ENCODE data around the gene PARD3B. TPM values are rescaled to one million over a fixed set of nuclear protein-coding genes. Genes with fewer than 3 reads are reported as not detected.

PARD3B gene
- total RNA-seq, 1 experiment from 2014 or later: 2.0 TPM

- H3K27ac ChIP-seq (ENCODE audit: low read depth, low read length): no peak overlapping the region
- intact Hi-C loops (cut with micrococcal nuclease): no loop called here
- no peak overlapping the region for H2AFZ ChIP-seq (ENCODE audit: low read depth, low read length, poor library complexity, severe bottlenecking)
- no peak for ATAC-seq
- POLR2A ChIA-PET: no interaction called here
- DNase-seq (ENCODE audit: low read depth, low spot score): no peak
- no TSS peak for BruUV-seq (replicated peaks)
- CTCF ChIA-PET: no interaction called here
- H3K79me2 ChIP-seq (ENCODE audit: insufficient read depth, low read length): no peaks in the 10 kb centered on the region
- no peak for TF ChIP-seq EZH2phosphoT487 (IDR thresholded peaks at IDR 0.05; ENCODE audit: borderline replicate concordance)
- TF ChIP-seq ZNF274 (IDR thresholded peaks at IDR 0.05; ENCODE audit: low read depth, low read length): no peak
- no peak for TF ChIP-seq ZBTB33 (IDR thresholded peaks at IDR 0.05; ENCODE audit: extremely low read depth, insufficient replicate concordance, low read length)
- TF ChIP-seq JUND (IDR thresholded peaks at IDR 0.05): no peak
- no peak for TF ChIP-seq EZH2 (IDR thresholded peaks at IDR 0.05)
- no peak for TF ChIP-seq ELF1 (IDR thresholded peaks at IDR 0.05; ENCODE audit: borderline replicate concordance, low read depth)
- TF ChIP-seq RAD21 (IDR thresholded peaks at IDR 0.05; ENCODE audit: low read depth): no peak
- no peak for TF ChIP-seq CTCF (IDR thresholded peaks at IDR 0.05 in 2 of 3, conservative IDR thresholded peaks at IDR 0.05 in 1 of 3; ENCODE audit: borderline replicate concordance in 1 of 3, insufficient read depth in 1 of 3, low read depth in 2 of 3, low read length in 2 of 3)
- no peak for TF ChIP-seq TCF7L2 (IDR thresholded peaks at IDR 0.05; ENCODE audit: borderline replicate concordance, extremely low read depth, insufficient read depth, insufficient read length)
- TF ChIP-seq CEBPB (IDR thresholded peaks at IDR 0.05; ENCODE audit: low read depth): no peak
- no peak for TF ChIP-seq POLR2AphosphoS5 (IDR thresholded peaks at IDR 0.05; ENCODE audit: low read depth, low read length)
- TF ChIP-seq MAX (IDR thresholded peaks at IDR 0.05): no peak
- TF ChIP-seq SP1 (IDR thresholded peaks at IDR 0.05; ENCODE audit: low read depth): no peak
- TF ChIP-seq CBX3 (IDR thresholded peaks at IDR 0.05; ENCODE audit: low read depth): no peak
- TF ChIP-seq REST (IDR thresholded peaks at IDR 0.05; ENCODE audit: low read depth): no peak
- no peak for TF ChIP-seq FOSL1 (IDR thresholded peaks at IDR 0.05; ENCODE audit: low read depth)
- no peak for TF ChIP-seq SIN3A (IDR thresholded peaks at IDR 0.05; ENCODE audit: low read depth)
- no peaks in the 10 kb centered on the region for H4K20me1 ChIP-seq (ENCODE audit: insufficient read depth)
- no peaks in the 10 kb centered on the region for H3K9me3 ChIP-seq (ENCODE audit: control insufficient read depth in 1 of 2, insufficient read depth in 1 of 2, low read depth in 1 of 2, low read length in 2 of 2)
- RAD21 ChIA-PET (ENCODE audit: low non-redundant PET in 1 of 2, low total read pairs in 2 of 2, uncharacterized antibody in 2 of 2, unreplicated experiment in 2 of 2): no interaction called here
- H3K9ac ChIP-seq (ENCODE audit: low read length): no peak overlapping the region
- H3K27me3 ChIP-seq (ENCODE audit: insufficient read depth, low read length): no peaks in the 10 kb centered on the region
- no peak overlapping the region for H3K4me2 ChIP-seq (ENCODE audit: low read length)
- no peaks in the 10 kb centered on the region for H3K4me1 ChIP-seq (ENCODE audit: control insufficient read depth in 1 of 2, insufficient read depth in 2 of 2, low read length in 2 of 2)
- no peaks in the 10 kb centered on the region for H3K9me2 ChIP-seq (ENCODE audit: insufficient read depth)
- H3K36me3 ChIP-seq (ENCODE audit: control insufficient read depth in 1 of 2, insufficient read depth in 2 of 2, low read length in 2 of 2): no peaks in the 10 kb centered on the region
- no peak overlapping the region for H3K4me3 ChIP-seq (replicated peaks in 1 of 2; ENCODE audit: low read depth in 1 of 2, low read length in 2 of 2)
Measured at GRCh38 chr2:205586626-205587025, 1041.4 kb downstream of the PARD3B start.
